ENCODE measurements around the gene ANKRD40. TPM values are rescaled to one million over a fixed set of nuclear protein-coding genes. Genes with fewer than 3 reads are reported as not detected.
A peak's percentile ranks its signal among the peaks of the same experiment; 100 is the strongest.
"Not testable (repeated sequence)": the region's sequence is repeated elsewhere in the genome, so short reads cannot be mapped to it uniquely, and the experiment has no call there.

The ANKRD40 gene
- total RNA-seq, 1 donor from 2014 or later: 47.6 TPM

DNA sequence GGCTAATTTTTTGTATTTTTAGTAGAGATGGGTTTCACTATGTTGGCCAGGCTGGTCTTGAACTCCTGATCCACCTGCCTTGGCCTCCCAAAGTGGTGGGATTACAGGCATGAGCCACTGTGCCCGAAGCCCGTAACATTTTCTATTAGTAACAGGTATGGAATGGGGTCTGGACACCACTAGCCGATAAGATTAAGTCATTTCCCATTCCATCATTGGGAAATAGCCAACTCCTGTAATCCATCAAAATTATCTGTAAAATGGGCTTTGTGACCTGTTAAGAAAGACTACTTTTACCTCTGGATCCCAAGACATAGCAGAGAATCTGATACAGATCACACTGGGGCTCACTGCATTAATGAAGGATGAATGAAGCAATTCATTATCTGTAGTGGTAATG is 7.8 kb upstream of the ANKRD40 start:
- intact Hi-C loops (cut with DNase I): no loop called here

DNA sequence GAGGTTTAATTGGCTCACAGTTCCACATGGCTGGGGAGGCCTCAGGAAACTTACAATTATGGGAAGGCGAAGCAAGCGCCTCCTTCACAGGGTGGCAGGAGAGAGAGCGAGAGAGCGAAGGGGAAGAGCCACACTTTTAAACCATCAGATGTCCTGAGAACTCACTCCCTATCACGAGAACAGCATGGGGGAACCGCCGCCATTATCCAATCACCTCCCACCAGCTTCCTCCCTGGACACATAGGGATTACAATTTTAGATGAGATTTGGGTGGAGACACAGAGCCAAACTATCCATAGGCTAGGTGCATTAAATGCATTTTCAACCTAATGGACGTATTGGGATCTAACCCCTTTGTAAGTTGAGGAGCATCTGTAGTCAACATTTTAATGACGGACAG is 4.9 kb upstream of the ANKRD40 start:
- no peak for DNase-seq (ENCODE audit: low spot score)
- intact Hi-C loops (cut with DNase I): no loop called here

More for the DNA sequence above, 7.8 kb upstream of the ANKRD40 start:
- no peak for DNase-seq (ENCODE audit: low spot score)

DNA sequence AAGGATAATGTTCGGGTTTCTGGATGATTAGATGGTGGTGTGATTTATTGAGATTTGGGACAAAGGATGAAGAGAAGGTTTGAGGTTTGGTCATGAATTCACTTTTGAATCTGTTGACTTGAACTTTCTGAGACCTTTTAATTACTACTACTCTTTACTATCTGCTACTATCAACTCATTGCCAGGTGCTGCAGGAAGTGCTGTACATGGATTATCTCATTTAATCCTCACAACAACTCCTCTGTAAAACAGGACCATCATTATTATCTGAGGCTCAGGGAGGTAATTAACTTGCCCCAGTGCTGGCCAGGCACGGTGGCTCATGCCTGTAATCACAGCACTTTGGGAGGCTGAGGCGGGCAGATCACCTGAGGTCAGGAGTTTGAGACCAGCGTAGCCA is 2.9 kb upstream of the ANKRD40 start:
- intact Hi-C loops (cut with DNase I): no loop called here
- no peak for DNase-seq (ENCODE audit: low spot score)

DNA sequence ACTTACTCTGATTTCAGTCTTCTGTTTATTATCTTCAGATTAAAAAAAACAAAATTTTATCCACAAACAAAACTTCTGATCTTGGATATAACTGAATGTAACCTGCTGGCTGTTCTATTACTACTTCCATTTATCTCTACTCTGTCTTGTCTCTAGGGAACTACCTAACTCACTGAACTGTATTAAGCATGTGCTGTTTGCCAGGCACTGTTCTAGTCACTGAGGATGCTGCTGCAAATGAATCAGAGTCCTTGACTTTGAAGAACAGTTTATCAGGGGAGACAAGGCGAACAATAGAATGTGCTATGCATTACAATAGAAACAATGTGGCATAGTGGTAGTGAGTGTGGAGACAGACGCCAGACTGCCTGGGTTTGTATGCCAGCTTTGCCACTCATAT is 2.3 kb upstream of the ANKRD40 start:
- no peak for DNase-seq (ENCODE audit: low spot score)
- intact Hi-C loops (cut with DNase I): no loop called here

DNA sequence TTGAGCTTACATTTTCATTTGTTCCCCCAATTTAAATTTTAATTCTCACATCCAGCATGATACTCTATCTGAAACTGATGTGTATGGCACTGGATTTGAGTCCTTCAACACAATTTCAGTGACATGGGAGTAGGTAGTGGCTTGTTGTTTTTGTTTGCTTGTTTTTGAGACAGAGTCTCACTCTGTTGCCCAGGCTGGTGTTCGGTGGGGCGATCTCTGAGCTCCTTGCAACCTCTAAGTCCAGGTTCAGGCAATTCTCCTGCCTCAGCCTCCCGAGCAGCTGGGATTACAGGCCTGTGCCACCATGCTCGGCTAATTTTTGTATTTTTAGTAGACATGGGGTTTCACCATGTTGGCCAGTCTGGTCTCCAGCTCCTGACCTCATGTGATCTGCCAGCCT is 1.3 kb upstream of the ANKRD40 start:
- intact Hi-C loops (cut with DNase I): loop anchor here (5.0 kb wide), 1 partner anchor 413 kb away; the partner anchor contains the start of gene SPAG9
- not testable (repeated sequence) for DNase-seq (ENCODE audit: low spot score)

DNA sequence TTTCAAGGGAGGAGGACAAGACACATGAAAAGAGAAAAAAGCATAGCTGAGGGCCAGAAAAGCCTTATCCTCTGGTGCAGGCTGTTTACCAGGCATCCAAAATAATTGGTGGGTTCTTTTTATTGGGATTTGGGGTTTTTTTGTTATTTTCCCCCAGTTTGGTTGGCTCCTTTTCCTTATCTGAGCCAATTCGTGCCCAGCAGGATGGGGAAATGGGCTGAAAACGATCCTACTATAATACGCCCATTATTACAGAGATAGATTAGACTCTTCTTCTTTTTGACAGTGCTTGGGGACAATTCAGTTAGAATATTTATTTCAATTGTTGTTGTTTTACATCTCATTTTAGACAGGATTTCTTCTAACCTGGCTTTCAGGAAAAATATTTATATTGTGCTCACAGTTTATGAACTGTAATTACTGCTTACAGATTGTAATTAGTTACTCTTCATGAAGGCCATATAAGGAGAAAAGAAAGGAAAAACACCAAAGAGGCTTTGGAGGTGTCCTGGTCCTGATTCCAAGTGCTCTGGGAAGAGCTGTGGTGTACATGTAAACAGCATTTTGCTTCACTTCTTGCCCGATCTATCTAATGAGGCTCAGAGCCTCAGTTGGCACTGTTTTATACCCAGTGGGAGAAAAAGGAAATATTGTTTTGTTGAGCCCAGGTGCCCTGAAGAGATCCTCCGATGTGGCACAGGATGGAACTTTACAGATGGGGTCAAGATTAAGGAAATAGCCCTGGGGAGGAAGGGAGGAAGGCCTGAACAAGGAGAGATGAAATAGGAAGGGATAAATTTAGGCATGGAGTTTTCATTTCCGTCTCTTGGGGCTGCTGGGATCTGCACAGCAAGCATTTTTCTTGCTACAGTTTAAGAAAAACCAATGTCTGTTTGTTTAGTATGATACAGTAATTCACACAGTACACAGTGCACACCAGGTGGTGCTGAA is 611 bp upstream of the ANKRD40 start:
- intact Hi-C loops (cut with DNase I): loop anchor here (5.0 kb wide), 1 partner anchor 414 kb away; the partner anchor contains the start of gene SPAG9
- no peak for DNase-seq (ENCODE audit: low spot score)

DNA sequence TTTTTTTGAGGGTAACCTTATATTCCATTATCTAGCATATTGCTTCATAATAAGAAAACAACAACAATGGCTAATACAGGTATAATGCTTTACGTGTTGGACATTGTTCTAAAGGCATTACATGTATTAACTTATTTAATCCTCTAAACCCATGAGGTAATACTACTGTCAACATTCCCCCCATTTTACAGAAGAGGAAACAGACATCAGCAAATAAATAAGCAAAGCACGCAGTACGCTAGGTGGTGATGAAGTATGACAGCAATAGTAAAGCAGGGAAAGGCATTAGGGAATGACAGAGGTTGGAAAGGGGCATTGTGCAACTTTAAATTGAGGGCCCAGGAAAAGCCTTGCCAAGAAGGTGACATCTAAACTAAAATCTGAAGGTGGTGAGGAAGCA is 4.6 kb downstream of the ANKRD40 start:
- DNase-seq (ENCODE audit: low spot score): no peak
- intact Hi-C loops (cut with DNase I): no loop called here

DNA sequence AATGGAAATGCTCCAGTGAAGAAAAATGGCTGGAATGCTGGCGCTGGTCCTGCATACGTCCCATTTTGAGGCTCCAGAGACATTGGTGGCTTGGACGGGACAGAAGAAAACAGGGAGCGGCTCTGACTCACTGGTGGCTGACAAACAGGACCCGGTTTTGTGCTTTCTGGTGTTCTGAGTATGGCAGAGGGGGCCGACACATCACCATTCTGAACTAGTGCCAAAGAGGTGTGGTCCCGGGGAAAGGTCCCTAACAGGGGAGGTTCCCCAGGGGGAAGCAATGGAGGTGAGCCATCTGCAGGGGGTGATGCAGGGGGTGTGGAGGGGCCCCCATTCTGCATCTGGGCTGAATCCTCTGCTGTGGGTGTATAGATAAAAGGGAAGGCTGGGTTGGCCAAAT is 8.3 kb downstream of the ANKRD40 start:
- intact Hi-C loops (cut with DNase I): no loop called here
- DNase-seq (ENCODE audit: low spot score): no peak

DNA sequence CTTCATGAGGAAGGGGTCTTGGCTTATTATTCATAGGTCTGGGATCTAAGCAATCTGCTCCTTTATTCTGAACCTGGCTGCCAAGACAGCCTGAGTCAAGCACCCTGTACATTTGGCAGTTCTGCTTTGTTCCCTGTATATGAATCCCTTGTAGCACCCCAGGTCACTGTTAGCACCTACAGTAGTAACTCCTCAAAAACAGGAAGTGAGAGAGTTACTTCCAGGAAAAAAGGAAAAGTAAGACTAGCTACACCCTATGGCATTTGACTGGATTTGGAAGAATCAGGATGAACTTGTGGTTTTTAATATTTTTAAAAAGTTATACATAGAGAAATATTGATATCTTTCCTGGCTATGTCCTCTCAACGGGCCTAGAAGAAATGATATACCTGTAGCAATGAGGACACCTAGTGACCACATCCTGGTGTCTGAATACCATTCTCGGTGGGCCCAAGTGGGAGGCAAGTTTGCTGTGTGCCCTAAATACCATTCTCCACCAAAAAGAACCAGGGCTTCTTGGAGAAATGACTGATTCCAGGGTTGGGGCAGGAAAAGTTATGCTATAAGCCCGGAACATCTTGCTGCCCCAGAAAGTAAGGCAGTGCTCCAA is 9.9 kb downstream of the ANKRD40 start:
- intact Hi-C loops (cut with DNase I): no loop called here
- no peak for DNase-seq (ENCODE audit: low spot score)

DNA sequence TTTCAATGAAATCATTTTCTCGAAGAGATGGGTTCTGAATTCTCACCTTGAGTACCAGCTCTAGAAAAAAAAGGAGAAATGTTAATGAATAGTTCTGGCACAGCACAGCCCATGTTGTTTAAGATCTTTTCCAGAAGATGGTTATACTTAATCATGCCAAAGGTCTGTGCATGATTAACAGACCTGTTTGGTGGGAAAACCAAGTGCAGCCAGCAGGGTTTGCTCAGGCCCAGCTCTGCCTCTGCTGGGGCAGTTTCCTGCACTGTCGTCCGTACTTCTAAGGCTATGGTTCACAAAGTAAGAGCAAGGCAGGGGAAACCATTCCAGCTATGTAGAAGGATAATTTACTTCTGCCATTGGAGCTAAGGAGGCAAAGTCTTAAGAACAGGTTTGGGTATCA is 10.7 kb downstream of the ANKRD40 start:
- intact Hi-C loops (cut with DNase I): no loop called here
- DNase-seq (ENCODE audit: low spot score): no peak

DNA sequence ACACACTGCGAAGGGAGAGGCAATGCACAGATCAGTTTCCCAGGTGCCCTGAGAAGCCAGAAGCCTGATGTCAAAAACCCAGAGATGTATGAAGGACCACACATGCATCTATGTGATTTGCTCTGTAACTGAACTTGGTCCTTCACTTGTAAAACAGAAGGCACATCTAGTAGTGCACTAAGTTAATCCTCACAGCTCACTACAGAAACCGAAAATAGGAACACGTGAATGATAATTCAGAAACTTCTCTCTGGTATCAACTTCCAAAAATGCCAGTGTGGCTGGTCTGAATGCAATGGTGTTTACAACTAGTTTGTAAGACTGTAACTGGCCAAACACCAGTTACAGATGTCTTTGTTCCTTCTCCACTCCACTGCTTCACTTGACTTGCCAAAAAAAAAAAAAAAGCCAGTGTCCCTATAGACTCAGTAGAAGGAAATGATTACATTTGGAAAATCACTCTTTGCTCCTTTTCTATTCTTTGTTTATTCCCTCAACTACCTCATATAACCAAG is 11.3 kb downstream of the ANKRD40 start:
- intact Hi-C loops (cut with DNase I): no loop called here
- DNase-seq (ENCODE audit: low spot score): no peak

DNA sequence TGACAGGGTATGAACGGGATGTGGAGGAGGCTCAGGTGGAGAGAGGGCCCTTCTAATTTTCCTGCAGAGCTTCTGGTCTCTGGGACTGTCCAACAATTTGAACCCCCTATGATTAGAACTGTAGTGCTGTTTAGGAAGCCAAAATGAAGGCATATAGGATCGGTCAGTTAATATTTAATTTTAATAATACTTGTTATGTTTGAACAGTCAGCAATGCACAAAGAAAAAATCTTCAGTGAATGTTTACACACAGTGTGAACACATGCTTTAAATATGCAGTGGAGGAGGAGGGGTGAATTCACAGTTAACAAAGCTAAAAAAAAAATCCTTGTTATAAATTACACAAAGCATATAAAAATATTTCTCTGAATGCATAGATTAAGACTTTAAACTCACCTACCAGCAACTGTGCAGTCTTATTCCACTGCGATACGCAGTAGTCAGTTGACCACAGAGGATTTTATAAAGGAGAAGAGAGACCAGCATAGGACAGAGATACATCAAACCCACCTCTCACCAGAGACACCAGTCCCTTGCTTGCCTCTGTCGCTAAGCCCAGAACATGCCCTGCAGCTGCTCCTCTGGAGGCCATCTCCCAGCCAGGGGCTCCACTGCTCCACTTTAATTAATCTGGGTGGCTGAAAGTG is 14.6 kb downstream of the ANKRD40 start:
- intact Hi-C loops (cut with DNase I): no loop called here
- DNase-seq (ENCODE audit: low spot score): no peak

DNA sequence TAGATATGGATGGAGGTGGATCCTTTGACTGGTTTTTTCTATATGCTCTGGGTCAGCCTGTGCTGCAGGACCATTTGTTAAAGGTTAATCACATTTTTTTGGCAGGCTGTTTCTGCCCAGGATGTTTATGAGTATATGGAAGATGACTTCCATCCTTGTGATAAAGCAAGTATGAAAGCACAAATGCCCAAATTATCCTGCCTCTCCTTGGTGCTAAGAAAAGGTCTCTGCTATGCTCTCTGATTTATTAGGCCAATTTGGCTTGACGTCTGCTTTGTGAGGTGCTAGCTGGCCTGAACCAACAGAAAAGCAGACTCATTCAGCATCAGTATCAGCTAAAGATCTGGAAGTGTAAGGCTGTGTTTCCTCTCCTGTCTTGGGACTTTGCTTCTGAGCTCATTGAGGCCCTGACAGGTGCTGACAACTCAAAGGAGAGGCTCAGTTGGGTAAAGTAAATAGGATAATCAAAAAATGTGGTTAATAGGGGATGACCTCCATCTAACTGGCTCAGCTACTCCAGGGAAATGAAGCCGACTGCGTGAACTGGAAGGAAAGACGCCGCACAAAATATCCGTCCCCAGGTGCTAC is 15.2 kb downstream of the ANKRD40 start:
- peak; percentile 46 for DNase-seq (ENCODE audit: low spot score)
- intact Hi-C loops (cut with DNase I): no loop called here

DNA sequence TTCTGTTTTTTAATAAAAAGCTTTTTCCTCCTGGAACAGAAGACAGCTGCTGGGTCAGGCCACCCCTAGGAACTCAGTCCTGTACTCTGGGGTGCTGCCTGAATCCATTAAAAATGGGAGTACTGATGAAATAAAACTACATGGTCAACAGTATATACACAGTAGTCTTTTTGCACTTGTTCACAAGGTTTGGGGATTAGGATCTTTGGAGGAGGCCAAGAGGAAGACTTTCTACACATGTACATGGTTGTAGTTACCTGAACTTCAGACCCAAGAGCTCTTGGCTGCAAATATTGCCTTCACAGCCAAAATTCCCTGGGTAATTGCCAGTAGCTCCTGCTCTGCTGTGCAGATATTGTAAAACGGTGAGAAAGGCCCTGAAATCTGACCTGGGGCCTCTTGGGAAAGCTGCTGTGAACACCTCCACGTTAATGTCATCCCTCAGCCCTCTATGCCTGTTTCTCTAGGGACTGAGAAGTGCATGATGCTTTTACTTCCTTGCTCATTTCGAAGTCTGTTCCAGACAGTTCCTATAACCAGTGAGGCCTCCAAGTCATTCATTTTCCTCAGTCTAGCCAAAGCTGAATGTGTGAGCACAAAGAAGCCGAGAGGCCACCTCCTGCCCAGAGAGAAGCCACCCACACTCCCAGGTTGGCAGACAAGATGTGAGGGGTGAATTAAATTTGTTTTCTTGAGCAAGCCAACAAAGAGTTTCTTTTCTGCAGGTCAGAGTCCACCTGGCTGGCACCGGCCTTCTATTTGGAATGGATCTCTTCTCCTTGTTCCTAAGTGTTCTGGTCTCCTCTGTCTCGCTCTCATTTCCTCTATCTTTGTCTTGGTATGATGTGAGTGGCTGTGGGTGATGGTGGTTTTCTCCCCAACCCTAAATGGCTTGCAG is 15.9 kb downstream of the ANKRD40 start:
- intact Hi-C loops (cut with DNase I): no loop called here
- DNase-seq (ENCODE audit: low spot score): peak; percentile 44

DNA sequence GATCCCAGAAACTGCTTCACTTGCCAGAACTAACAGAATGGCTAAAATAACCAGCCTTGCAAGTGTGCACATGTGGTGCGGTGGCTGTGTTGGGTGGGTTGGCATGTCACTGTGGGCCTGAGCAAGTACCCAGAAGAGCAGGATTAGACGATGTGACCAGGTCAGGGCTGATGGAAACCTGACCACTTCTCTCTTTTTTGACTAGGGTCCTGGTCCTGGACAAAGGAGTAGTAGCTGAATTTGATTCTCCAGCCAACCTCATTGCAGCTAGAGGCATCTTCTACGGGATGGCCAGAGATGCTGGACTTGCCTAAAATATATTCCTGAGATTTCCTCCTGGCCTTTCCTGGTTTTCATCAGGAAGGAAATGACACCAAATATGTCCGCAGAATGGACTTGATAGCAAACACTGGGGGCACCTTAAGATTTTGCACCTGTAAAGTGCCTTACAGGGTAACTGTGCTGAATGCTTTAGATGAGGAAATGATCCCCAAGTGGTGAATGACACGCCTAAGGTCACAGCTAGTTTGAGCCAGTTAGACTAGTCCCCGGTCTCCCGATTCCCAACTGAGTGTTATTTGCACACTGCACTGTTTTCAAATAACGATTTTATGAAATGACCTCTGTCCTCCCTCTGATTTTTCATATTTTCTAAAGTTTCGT is 16.7 kb downstream of the ANKRD40 start:
- intact Hi-C loops (cut with DNase I): no loop called here
- peak; percentile 33 for DNase-seq (ENCODE audit: low spot score)

DNA sequence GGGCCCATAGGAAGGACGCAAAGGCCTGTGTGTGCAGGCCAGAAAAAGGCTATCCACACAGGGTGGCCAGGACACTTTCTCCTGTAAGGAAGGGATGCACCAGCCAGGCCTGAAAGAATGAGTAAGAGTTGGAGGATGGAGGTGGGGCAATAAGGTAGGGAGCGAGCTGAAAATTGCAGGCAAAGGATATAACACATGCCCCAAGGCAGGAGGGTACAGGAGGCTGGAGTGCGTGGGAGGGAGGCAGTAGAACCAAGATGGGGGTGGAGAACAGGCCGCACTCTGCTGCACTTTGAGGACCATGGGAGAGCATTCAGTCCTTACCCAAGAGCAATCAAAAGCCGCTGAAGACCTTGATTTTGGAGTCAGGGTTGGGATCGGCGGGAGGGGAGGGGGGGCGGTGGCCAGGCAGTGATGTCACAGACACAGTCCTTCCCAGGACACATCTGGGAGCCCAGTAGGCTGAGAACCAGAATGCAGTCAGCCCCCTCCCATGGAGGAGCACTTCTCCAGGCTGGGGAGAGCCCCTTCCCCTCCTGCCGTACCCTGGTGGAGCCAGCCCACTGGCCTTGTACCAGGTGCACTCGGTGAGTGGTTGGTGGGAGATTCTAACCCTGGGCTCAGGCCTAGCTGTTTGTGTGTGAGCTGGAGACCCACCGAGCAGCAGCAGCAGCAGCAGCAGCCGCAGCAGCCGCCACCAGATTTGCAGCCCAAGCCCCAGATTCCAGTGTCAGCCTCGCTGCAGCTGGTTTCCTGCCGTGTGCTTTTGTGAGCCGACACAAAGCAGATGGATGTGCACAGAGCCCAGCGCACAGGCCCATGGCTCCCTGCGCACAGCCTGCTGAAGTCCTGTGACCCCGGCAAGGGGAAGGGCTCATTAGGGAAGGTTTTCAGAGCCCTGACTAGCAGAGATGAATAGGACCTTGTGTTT is 17.5 kb downstream of the ANKRD40 start:
- intact Hi-C loops (cut with DNase I): loop anchor here (10.0 kb wide), 1 partner anchor 205 kb away; no protein-coding TSS in a partner anchor
- peak; percentile 49 for DNase-seq (ENCODE audit: low spot score)

DNA sequence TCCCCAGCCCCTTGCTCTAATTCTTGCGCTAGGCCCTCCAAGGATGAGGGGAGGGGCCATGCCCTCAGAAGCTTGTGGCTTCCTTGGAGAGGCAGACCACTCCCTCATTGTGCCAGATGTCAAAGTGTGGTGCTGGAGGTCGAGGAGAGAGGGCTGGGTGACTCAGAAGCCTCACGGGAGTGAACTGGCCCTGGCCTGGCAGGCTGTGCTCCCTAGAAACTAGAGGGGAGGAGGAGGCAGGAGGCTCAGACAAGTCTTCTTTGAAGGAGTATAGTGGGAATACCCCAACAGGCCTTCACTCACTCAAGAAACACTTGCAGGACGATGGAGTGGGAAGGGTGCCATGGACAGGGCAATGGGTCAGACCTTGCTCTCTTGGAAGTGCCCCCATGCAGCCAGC is 18.5 kb downstream of the ANKRD40 start:
- no peak for DNase-seq (ENCODE audit: low spot score)
- intact Hi-C loops (cut with DNase I): loop anchor here (10.0 kb wide), 1 partner anchor 204 kb away; no protein-coding TSS in a partner anchor

Data from cardiac septum (tissue), 1 donor.